LNCaP clone FGC (cell line): Measurements from ENCODE around the gene PSMD14.

ENCODE experiments used
- DNase-seq: peaks from one replicate; pipeline ENCODE4 v3.0.0-alpha.2; 2011; ENCODE audit warnings: low read depth
- H3K4me3 ChIP-seq: 2 replicates; pipeline ENCODE4 v1.5.1; 2011; ENCODE audit warnings: mild to moderate bottlenecking, low read depth, low read length, control low read depth
- CTCF ChIP-seq: IDR thresholded peaks from 2 replicates; pipeline ENCODE4 v1.5.1; 2012; ENCODE audit warnings: mild to moderate bottlenecking; ENCODE audit not compliant: control insufficient read depth, insufficient read depth; ENCODE audit errors: extremely low read depth

The PSMD14 gene

DNA sequence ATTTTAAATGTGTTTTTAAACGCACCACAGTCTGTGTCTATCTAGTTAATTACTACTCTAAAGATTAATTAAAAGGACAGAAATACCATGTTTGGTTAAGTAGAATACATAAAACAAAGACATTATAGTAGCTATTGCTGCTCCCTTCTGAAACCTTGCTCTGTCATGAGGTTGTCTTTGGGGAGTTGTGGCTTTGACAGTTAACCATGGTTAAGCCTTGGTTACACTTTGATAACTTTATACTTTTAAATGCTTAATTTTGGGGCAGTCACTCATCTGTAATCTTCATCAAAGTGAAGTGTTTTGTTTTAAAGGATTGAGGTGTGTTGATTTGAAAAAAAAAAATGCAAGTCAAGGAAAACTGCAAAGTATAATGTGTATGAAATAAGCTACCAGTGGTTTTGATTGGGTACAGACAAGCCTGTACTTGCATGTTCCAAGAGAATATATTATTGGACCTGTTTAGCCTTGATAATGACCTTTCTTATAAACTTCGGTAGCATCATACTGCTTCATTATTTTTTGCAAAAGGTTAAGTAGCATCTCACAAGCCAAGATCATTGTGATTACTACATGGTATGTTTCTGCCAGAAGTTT is 78.1 kb downstream of the PSMD14 start:
- no peak for DNase-seq
- no peak overlapping the region for H3K4me3 ChIP-seq
- TF ChIP-seq CTCF = no peak

DNA sequence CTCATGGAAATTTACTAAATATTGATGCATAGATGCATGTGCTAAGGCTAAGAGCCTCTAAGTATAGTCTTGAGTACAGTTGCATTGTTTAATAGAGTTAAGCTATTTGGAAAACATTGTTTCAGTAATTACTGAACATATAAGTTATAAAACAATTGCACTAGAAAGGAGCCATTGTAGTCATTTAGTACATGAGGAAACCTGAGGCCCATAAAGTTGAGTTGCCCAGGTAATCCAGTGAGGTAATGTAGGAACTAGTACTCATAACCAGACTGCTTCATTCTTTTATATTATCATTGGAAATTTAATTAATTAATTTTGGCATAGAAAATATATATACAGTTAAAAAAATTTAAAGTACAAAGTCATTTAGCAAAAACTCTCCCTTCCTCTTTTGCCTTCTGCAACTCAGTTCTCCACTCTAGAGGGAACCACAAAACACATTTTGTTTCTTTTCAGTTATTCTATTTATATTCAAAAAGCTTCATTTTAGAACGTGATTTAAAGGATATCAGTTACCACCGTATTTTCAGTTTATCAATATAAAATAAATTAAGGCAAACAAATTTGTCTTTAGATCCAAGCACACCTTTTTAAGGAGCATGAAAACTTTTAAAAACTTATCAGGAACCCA is 80.0 kb downstream of the PSMD14 start:
- TF ChIP-seq CTCF = no peak
- no peak overlapping the region for H3K4me3 ChIP-seq
- no peak for DNase-seq

DNA sequence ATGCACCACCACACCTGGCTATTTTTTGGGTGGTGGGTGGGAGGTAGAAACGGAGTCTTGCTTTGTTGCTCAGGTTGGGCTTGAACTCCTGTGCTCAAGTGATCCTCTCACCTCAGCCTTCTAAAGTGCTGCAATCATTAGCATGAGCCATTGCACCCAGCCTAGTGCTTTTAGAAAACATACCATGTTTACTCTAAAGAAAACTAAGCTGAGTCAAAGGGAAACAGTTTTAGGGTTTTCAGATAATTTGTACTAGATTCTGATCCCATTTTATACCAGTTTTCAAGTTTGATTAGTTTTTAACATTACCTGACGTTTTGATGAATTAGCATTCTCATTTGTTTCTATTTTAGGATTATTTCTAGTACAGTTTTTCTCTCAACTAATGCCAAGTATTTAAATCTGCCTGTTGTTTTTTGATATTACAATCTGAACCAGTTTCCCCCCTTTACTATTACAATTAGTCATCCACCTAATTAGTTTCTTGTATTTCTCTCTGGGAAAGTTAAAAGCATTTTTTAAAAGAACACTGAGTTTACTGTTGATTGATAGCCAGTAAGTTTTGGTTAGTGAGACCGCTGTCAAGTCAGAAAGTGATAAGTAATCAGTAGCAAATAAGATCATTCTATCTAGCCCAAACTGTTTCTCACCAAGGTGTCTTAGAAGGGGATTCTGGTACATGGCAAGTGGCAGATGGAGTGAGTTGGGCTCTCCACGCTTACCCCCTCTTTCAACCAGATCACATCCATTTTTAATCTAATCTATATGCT is 83.7 kb downstream of the PSMD14 start:
- no peak for DNase-seq
- no peak overlapping the region for H3K4me3 ChIP-seq
- no peak for TF ChIP-seq CTCF

DNA sequence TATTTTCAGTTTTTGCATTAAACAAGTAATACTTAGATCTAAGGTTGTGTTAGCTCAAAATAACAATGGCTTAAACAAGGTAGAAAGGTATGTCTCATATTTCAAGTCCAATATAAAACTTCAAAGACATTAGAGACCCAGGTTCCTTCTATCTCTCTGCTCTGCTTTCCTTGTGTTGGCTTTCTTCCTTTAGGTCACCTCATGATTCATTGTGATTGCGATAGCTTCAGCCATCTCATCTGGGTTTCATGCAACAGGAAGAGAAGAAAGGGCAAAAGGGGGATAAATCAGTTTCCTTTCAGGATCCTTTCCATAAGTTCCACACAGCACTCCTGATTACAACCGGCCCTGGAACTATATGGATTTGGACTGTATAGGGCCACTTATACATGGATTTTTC is 91.9 kb downstream of the PSMD14 start:
- no peak overlapping the region for H3K4me3 ChIP-seq
- no peak for DNase-seq
- no peak for TF ChIP-seq CTCF

- no peak for TF ChIP-seq CTCF
- DNase-seq = no peak
- no peak overlapping the region for H3K4me3 ChIP-seq
Measured at GRCh38 chr2:161402297-161402696, 94.1 kb downstream of the PSMD14 start.

DNA sequence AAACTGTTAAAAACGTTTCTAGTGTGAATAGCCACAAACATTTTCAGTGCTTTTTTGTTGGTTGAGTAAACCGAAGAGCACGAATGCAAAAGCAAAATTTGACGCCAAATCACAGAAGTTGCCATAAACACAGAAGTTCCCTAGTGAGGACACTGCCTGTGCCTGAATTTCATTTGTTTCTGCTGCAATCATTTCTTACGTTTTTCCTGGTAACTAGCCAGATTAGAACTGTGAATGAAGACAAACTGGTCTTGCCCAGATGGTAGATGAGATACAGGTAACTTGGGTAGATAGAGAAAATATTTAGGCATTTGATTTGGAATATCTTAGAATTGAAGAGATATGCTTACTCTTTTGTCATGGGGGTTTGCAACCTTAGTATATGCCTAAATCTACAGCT is 98.1 kb downstream of the PSMD14 start:
- H3K4me3 ChIP-seq = no peak overlapping the region
- peak; percentile 42 for DNase-seq
- TF ChIP-seq CTCF = no peak
